Gastroesophageal sphincter (tissue), 4 donors: ENCODE data around the gene RPS6KB2. TPM values are rescaled to one million over a fixed set of nuclear protein-coding genes. Genes with fewer than 3 reads are reported as not detected.

ENCODE experiments used
- ATAC-seq: fragments of 150-250 bp; one replicate; pipeline ENCODE4 v1.9.1; 2016; ENCODE audit warnings: mild to moderate bottlenecking, moderate library complexity
- H3K27ac ChIP-seq, 4 donors: fragments of 200-600 bp; sonication (generic) in 3 of 4; 1 replicate in 3 of 4; 2 replicates in 1 of 4; pipeline ENCODE4 v1.5.1; 2016 to 2019
- H3K27me3 ChIP-seq: fragments of 200-600 bp; sonication (generic); one replicate; pipeline ENCODE4 v1.5.1; 2019
- H3K36me3 ChIP-seq, 2 donors: fragments of 200-600 bp; sonication (generic); one replicate each; pipeline ENCODE4 v1.5.1; 2019; ENCODE audit warnings: control low read depth in 1 of 2
- H3K4me1 ChIP-seq, 3 donors: fragments of 200-600 bp; sonication (generic); 1 replicate in 2 of 3; 2 replicates in 1 of 3; pipeline ENCODE4 v1.5.1; 2016 to 2019; ENCODE audit warnings: control low read depth in 2 of 3
- H3K4me3 ChIP-seq, 2 donors: fragments of 200-600 bp; sonication (generic); one replicate each; pipeline ENCODE4 v1.5.1; 2019; ENCODE audit warnings: mild to moderate bottlenecking in 1 of 2, moderate library complexity in 1 of 2
- H3K9me3 ChIP-seq, 3 donors: fragments of 200-600 bp; sonication (generic); one replicate each; pipeline ENCODE4 v1.5.1; 2017 to 2019; ENCODE audit warnings: control low read depth in 2 of 3
- CTCF ChIP-seq, 4 experiments: fragments of 200-600 bp in 2 of 4; fragments of 450-650 bp in 2 of 4; sonication (generic) in 1 of 4; IDR thresholded peaks; one replicate each; pipeline ENCODE4 v1.5.1; 2017 to 2019; ENCODE audit warnings: antibody characterized with exemption in 4 of 4, mild to moderate bottlenecking in 2 of 4, moderate library complexity in 2 of 4
- EP300 ChIP-seq: sonication (generic); formaldehyde crosslinking; IDR thresholded peaks from one replicate; pipeline ENCODE4 v1.6.1; 2017; ENCODE audit warnings: antibody characterized with exemption, mild to moderate bottlenecking
- POLR2A ChIP-seq, 2 donors: fragments of 450-650 bp; IDR thresholded peaks; one replicate each; pipeline ENCODE4 v1.6.1; 2017; ENCODE audit warnings: antibody characterized with exemption in 2 of 2, mild to moderate bottlenecking in 2 of 2, moderate library complexity in 1 of 2
- POLR2AphosphoS5 ChIP-seq: sonication (generic); formaldehyde crosslinking; IDR thresholded peaks from one replicate; pipeline ENCODE4 v1.6.1; 2017; ENCODE audit warnings: antibody characterized with exemption
- WGBS, 2 donors: methylation state at CpG; one replicate each; pipeline ENCODE4 v1.1.5; 2018; ENCODE audit warnings: low coverage in 1 of 2; 5-methylcytosine and 5-hydroxymethylcytosine counted together
- total RNA-seq, 4 donors: library from RNA; depleted of rRNA; stranded (reverse); fragments of >200 nt; gene quantifications; one replicate each; pipeline ENCODE4 v1.1.0, GENCODE V29; 2016

RPS6KB2 gene
- total RNA-seq, 4 donors from 2014 or later, result 35.8 to 49.7 (median 45.6) TPM

GRCh38 chr11:67429722-67430121 lies 1.4 kb downstream of the RPS6KB2 start:
- H3K27ac ChIP-seq, result peak overlapping the region in 1 of 4 donors; percentile 90

GRCh38 chr11:67431346-67432249 lies 3.3 kb downstream of the RPS6KB2 start:
- Histone ChIP-seq H3K4me3 (no peak overlapping the region), H3K9me3 (no peaks in the 10 kb centered on the region), H3K27me3 (no peaks in the 10 kb centered on the region), H3K4me1 (peaks cover 0 to 61% (median 13%) of the 10 kb centered on the region in 3 donors), H3K36me3 (peaks cover 0 to 72% of the 10 kb centered on the region in 2 donors), H3K27ac (no peak overlapping the region)
- TF ChIP-seq POLR2A (IDR thresholded peaks at IDR 0.05), result no peak
- TF ChIP-seq POLR2AphosphoS5, result no peak
- TF ChIP-seq CTCF (IDR thresholded peaks at IDR 0.05), result no peak
- no peak for TF ChIP-seq EP300
- 50 to 85% methylated on average over 4 to 16 of the region's 24 CpGs for WGBS, 2 donors
- ATAC-seq, result no peak

More at GRCh38 chr11:67429722-67430121, 1.4 kb downstream of the RPS6KB2 start:
- H3K27me3 ChIP-seq, result no peaks in the 10 kb centered on the region
- H3K4me1 ChIP-seq, result peaks cover 0 to 42% (median 13%) of the 10 kb centered on the region in 3 donors
- TF ChIP-seq EP300 (no peak), POLR2AphosphoS5 (no peak), CTCF (IDR thresholded peaks at IDR 0.05) (no peak)
- ATAC-seq, result no peak
- peaks cover 0 to 55% of the 10 kb centered on the region in 2 donors for H3K36me3 ChIP-seq
- no peaks in the 10 kb centered on the region for H3K9me3 ChIP-seq
- 56 to 79% methylated on average over 8 to 11 of the region's 11 CpGs for WGBS, 2 donors
- H3K4me3 ChIP-seq, result peak overlapping the region in 1 of 2 donors; percentile 66

GRCh38 chr11:67432655-67433349 lies 4.5 kb downstream of the RPS6KB2 start:
- Histone ChIP-seq H3K9me3 (no peaks in the 10 kb centered on the region), H3K27ac (no peak overlapping the region), H3K4me3 (no peak overlapping the region), H3K4me1 (peaks cover 0 to 63% (median 10%) of the 10 kb centered on the region in 3 donors), H3K36me3 (peaks cover 0 to 80% of the 10 kb centered on the region in 2 donors), H3K27me3 (no peaks in the 10 kb centered on the region)
- no peak for ATAC-seq
- WGBS, 2 donors, result 96% methylated on average over 4 of the region's 22 CpGs; no CpG with 5 or more reads in 1 of the 2 donors
- TF ChIP-seq CTCF (IDR thresholded peaks at IDR 0.05) (no peak), POLR2A (IDR thresholded peaks at IDR 0.05) (no peak), POLR2AphosphoS5 (no peak), EP300 (no peak)

GRCh38 chr11:67433536-67434394 lies 5.5 kb downstream of the RPS6KB2 start:
- no peaks in the 10 kb centered on the region for H3K9me3 ChIP-seq
- H3K27ac ChIP-seq, result peak overlapping the region in 1 of 4 donors; percentile 10
- TF ChIP-seq POLR2A (IDR thresholded peaks at IDR 0.05), result no peak
- TF ChIP-seq POLR2AphosphoS5, result no peak
- TF ChIP-seq EP300, result no peak
- no peak for TF ChIP-seq CTCF (IDR thresholded peaks at IDR 0.05)
- peaks cover 0 to 60% (median 9%) of the 10 kb centered on the region in 3 donors for H3K4me1 ChIP-seq
- no peak overlapping the region for H3K4me3 ChIP-seq
- H3K27me3 ChIP-seq, result no peaks in the 10 kb centered on the region
- WGBS, 2 donors, result 60 to 78% methylated on average over 1 to 3 of the region's 22 CpGs
- no peak for ATAC-seq
- H3K36me3 ChIP-seq, result peaks cover 0 to 90% of the 10 kb centered on the region in 2 donors
